HG03064 (cell line): ENCODE measurements around the gene GZMA.
"Not testable (repeated sequence)": the region's sequence is repeated elsewhere in the genome, so short reads cannot be mapped to it uniquely, and the experiment has no call there.

Source experiments
- ATAC-seq: cut with Tn5 transposase; IDR thresholded peaks from one replicate; pipeline ENCODE4 v1.9.1; 2021; ENCODE audit warnings: low read depth; ENCODE audit not compliant: unreplicated experiment

The GZMA gene

GRCh38 chr5:55102348-55102747 is at the start of gene GZMA:
GZMA (plus strand) TSS chr5:55102646; CDS start chr5:55102683, 37 bp downstream.
- no peak for ATAC-seq

GRCh38 chr5:55055183-55055582 is 47.3 kb upstream of the GZMA start:
- no peak for ATAC-seq

- ATAC-seq: no peak
These were observed 40.2 kb upstream of the GZMA start for GRCh38 chr5:55062039-55062779.

GRCh38 chr5:55063220-55063863 is 39.1 kb upstream of the GZMA start:
- ATAC-seq: no peak

- no peak for ATAC-seq
These were observed 38.5 kb upstream of the GZMA start for GRCh38 chr5:55063899-55064298.

- ATAC-seq: no peak
These were observed 37.9 kb upstream of the GZMA start for GRCh38 chr5:55064523-55064922.

- ATAC-seq: no peak
These were observed 36.2 kb upstream of the GZMA start for GRCh38 chr5:55066277-55066676.

- ATAC-seq: no peak
These were observed 31.5 kb upstream of the GZMA start for GRCh38 chr5:55070968-55071367.

GRCh38 chr5:55071413-55071812 is 31.0 kb upstream of the GZMA start:
- no peak for ATAC-seq

- ATAC-seq: no peak
These were observed 29.8 kb upstream of the GZMA start for GRCh38 chr5:55072666-55073065.

- ATAC-seq: no peak
These were observed 29.2 kb upstream of the GZMA start for GRCh38 chr5:55073211-55073610.

GRCh38 chr5:55081541-55081940 is 20.9 kb upstream of the GZMA start:
- no peak for ATAC-seq

- not testable (repeated sequence) for ATAC-seq
These were observed 13.1 kb upstream of the GZMA start for GRCh38 chr5:55089301-55089700.

- not testable (repeated sequence) for ATAC-seq
These were observed 11.4 kb upstream of the GZMA start for GRCh38 chr5:55091011-55091410.

- no peak for ATAC-seq
These were observed 6.3 kb upstream of the GZMA start for GRCh38 chr5:55096182-55096581.

GRCh38 chr5:55096861-55097260 is 5.6 kb upstream of the GZMA start:
- no peak for ATAC-seq

GRCh38 chr5:55101148-55101547 is 1.3 kb upstream of the GZMA start:
- ATAC-seq: not testable (repeated sequence)

GRCh38 chr5:55101556-55102276 is 730 bp upstream of the GZMA start:
- ATAC-seq: no peak

- ATAC-seq: no peak
These were observed 1.8 kb downstream of the GZMA start for GRCh38 chr5:55104036-55104772.

GRCh38 chr5:55104946-55105701 is 2.7 kb downstream of the GZMA start:
- ATAC-seq: no peak
